HepG2 (cell line): ENCODE results near the gene LRP10. TPM values are rescaled to one million over a fixed set of nuclear protein-coding genes. Genes with fewer than 3 reads are reported as not detected.

ENCODE experiments used
- ATAC-seq: fragments of 200-7000 bp; cut with Tn5 transposase; 3 replicates; pipeline ENCODE4 v1.9.1; 2020; ENCODE audit warnings: mild to moderate bottlenecking, moderate library complexity
- BruUV-seq: library from RNA; stranded (reverse); fragments of 400-500 nt; replicated peaks from 2 replicates; lab custom pipeline; 2021; lab: Mats Ljungman, UMichigan
- CTCF ChIA-PET: fragments of 300-600 bp; formaldehyde crosslinking; extraction: SDS; loops from one replicate; lab custom pipeline; 2021; ENCODE audit warnings: low total read pairs, inconsistent platforms, low intra/inter-chr PET ratio; lab: Yijun Ruan, JAX
- POLR2A ChIA-PET: fragments of 350-600 bp; sonication (Branson Sonifier 250); formaldehyde crosslinking; loops from one replicate; lab custom pipeline; 2020; ENCODE audit warnings: antibody characterized with exemption, inconsistent platforms; lab: Yijun Ruan, JAX
- DNase-seq: peaks from one replicate; pipeline ENCODE4 v3.0.0-alpha.2; 2015; ENCODE audit warnings: low spot score
- FAIRE-seq: peaks from 3 replicates; lab custom pipeline; 2011; peaks lifted over from hg19 to GRCh38; lab: Jason Lieb, UNC
- H2AFZ ChIP-seq: one replicate; pipeline ENCODE4 v1.6.1; 2011; ENCODE audit warnings: low read length, inconsistent platforms
- H3K27ac ChIP-seq: fragments of 300-600 bp; 3 replicates; pipeline ENCODE4 v1.8.0; 2011; ENCODE audit warnings: mixed run types, mild to moderate bottlenecking, mixed read lengths, low read length, inconsistent platforms; ENCODE audit not compliant: insufficient read depth; ENCODE audit errors: extremely low read length
- H3K27me3 ChIP-seq, 2 experiments: fragments of 200-600 bp in 1 of 2; 2 replicates in 1 of 2; 3 replicates in 1 of 2; pipeline versions ENCODE4 v1.6.0 to v1.8.0; 2011; ENCODE audit warnings: low read length in 2 of 2, mild to moderate bottlenecking in 2 of 2, moderate library complexity in 2 of 2, inconsistent platforms in 1 of 2; ENCODE audit not compliant: insufficient read depth in 2 of 2, control insufficient read depth in 1 of 2
- H3K36me3 ChIP-seq, 2 experiments: fragments of 200-600 bp in 1 of 2; replicated peaks in 1 of 2; 2 replicates in 1 of 2; 3 replicates in 1 of 2; pipeline versions ENCODE4 v1.5.1 to v1.8.0; 2011; ENCODE audit warnings: low read length in 2 of 2, inconsistent platforms in 1 of 2; ENCODE audit not compliant: insufficient read depth in 2 of 2, control insufficient read depth in 1 of 2
- H3K4me1 ChIP-seq: 2 replicates; pipeline ENCODE4 v1.5.1; 2012; ENCODE audit warnings: low read length, inconsistent platforms; ENCODE audit not compliant: insufficient read depth
- H3K4me2 ChIP-seq: 2 replicates; pipeline ENCODE4 v1.6.0; 2011; ENCODE audit warnings: low read depth, low read length, inconsistent platforms
- H3K4me3 ChIP-seq, 3 experiments: fragments of 200-600 bp in 1 of 3; sonication (generic), shearing (Covaris generic) in 1 of 3; replicated peaks in 1 of 3; 2 replicates each; pipeline ENCODE4 v1.5.1; 2011 to 2016; ENCODE audit warnings: low read length in 3 of 3, inconsistent platforms in 2 of 3, low read depth in 2 of 3, mild to moderate bottlenecking in 2 of 3, control low read depth in 1 of 3, mixed read lengths in 1 of 3; ENCODE audit not compliant: insufficient read depth in 1 of 3
- H3K79me2 ChIP-seq: one replicate; pipeline ENCODE4 v1.6.1; 2011; ENCODE audit warnings: low read length, inconsistent platforms; ENCODE audit not compliant: insufficient read depth
- H3K9ac ChIP-seq: 2 replicates; pipeline ENCODE4 v1.6.0; 2011; ENCODE audit warnings: mild to moderate bottlenecking, low read depth, low read length, inconsistent platforms; ENCODE audit not compliant: insufficient read depth
- H3K9me3 ChIP-seq: 2 replicates; pipeline ENCODE4 v1.5.1; 2012; ENCODE audit warnings: mild to moderate bottlenecking, low read length
- H4K20me1 ChIP-seq: 2 replicates; pipeline ENCODE4 v1.6.0; 2011; ENCODE audit warnings: inconsistent platforms, mild to moderate bottlenecking, low read length, moderate library complexity; ENCODE audit not compliant: insufficient read depth
- ARID4A ChIP-seq: sonication (generic); formaldehyde crosslinking; IDR thresholded peaks from 2 replicates; pipeline ENCODE4 v1.5.0; 2020; ENCODE audit warnings: mild to moderate bottlenecking, missing genetic modification reagents, borderline replicate concordance
- HINFP ChIP-seq: sonication (generic); formaldehyde crosslinking; IDR thresholded peaks from 2 replicates; pipeline ENCODE4 v1.4.0; 2020; ENCODE audit warnings: low read depth, mild to moderate bottlenecking, missing genetic modification reagents
- IKZF5 ChIP-seq: IDR thresholded peaks from 2 replicates; pipeline ENCODE4 v1.6.1; 2018; ENCODE audit warnings: missing genetic modification reagents, mild to moderate bottlenecking, missing compliant biosample characterization
- IRX3 ChIP-seq: sonication (generic); formaldehyde crosslinking; IDR thresholded peaks from 2 replicates; pipeline ENCODE4 v1.8.1; 2023; ENCODE audit warnings: mild to moderate bottlenecking, low read depth, missing genetic modification reagents, borderline replicate concordance
- POLR2AphosphoS5 ChIP-seq: IDR thresholded peaks from 2 replicates; pipeline ENCODE4 v1.6.1; 2012; ENCODE audit warnings: low read depth, low read length
- RBM22 ChIP-seq: fragments of 200-400 bp; formaldehyde crosslinking; optimal IDR thresholded peaks from 2 replicates; pipeline ENCODE3; 2017; ENCODE audit warnings: mild to moderate bottlenecking, low read length, moderate library complexity
- TMF1 ChIP-seq: sonication (generic); formaldehyde crosslinking; IDR thresholded peaks from 2 replicates; pipeline ENCODE4 v1.8.1; 2022; ENCODE audit warnings: low read depth, missing genetic modification reagents
- WGBS: methylation state at CpG from one replicate; pipeline ENCODE4 v1.1.6; 2017; ENCODE audit warnings: low lambda C conversion rate; 5-methylcytosine and 5-hydroxymethylcytosine counted together
- in situ Hi-C: cut with HindIII; loops from 2 replicates; pipeline ENCODE4 v1.10.0; 2017; ENCODE audit warnings: low pct_unique_long_range_greater_than_20kb; ENCODE audit not compliant: extremely low pct_ligation_motif_present
- intact Hi-C: fragments of 100-400 bp; cut with micrococcal nuclease; formaldehyde crosslinking; loops from one replicate; pipeline ENCODE4 v1.10.0; 2022; ENCODE audit not compliant: unreplicated experiment
- polyA plus RNA-seq, 8 experiments: library from polyadenylated mRNA; depleted of rRNA in 3 of 8; stranded (reverse) in 7 of 8; unstranded in 1 of 8; fragments of >200 nt; fragmentation: Illumina TruSeq in 4 of 8; extraction: Trizol in 4 of 8; gene quantifications; 2 replicates each; pipeline versions ENCODE4 v1.2.1 to v1.2.3, GENCODE V29; 2011 to 2016; ENCODE audit warnings: low read depth in 4 of 8, missing spikeins in 1 of 8, mixed read lengths in 1 of 8; ENCODE audit not compliant: insufficient read depth in 1 of 8
- total RNA-seq, 5 experiments: library from RNA; depleted of rRNA; stranded (reverse); fragments of >200 nt; fragmentation: Illumina TruSeq; extraction: Trizol; gene quantifications; 2 replicates each; pipeline ENCODE4 v1.2.3, GENCODE V29; 2016; ENCODE audit warnings: low read depth in 1 of 5

The LRP10 gene
- total and polyA plus RNA-seq, 2 of the 13 experiments (the other 11 are each of a cell fraction or from before 2014, with no cell fraction given), result 16.9 to 45.2 TPM

- 0 out of 2 replicates have a peak, but pooled peaks have one; percentile 25 for TF ChIP-seq ARID4A
Measured at GRCh38 chr14:22918804-22919600, 47.5 kb downstream of the LRP10 start, which contains the start of gene RBM23 (continued).

GRCh38 chr14:22919601-22919921, 48.0 kb downstream of the LRP10 start:
- CTCF ChIA-PET, result no interaction called here
- intact Hi-C loops (no loop called here), in situ Hi-C loops (no loop called here)
- FAIRE-seq (no peak), ATAC-seq (no peak), DNase-seq (no peak)
- no peaks in the 10 kb centered on the region for H3K27me3 ChIP-seq
- 0 out of 2 replicates have a peak, but pooled peaks have one; percentile 34 for TF ChIP-seq TMF1 (CRISPR knock-in tag)
- TF ChIP-seq IKZF5 (CRISPR knock-in tag), result no peak
- TF ChIP-seq POLR2AphosphoS5, result peak; percentile 46
- TF ChIP-seq IRX3, result 0 out of 2 replicates have a peak, but pooled peaks have one; percentile 12
- peak; percentile 6 for TF ChIP-seq RBM22
- no peak for TF ChIP-seq HINFP (CRISPR knock-in tag)
- POLR2A ChIA-PET, result interaction anchor here (1.3 to 2.5 kb wide), 4 partner anchors 10 to 63 kb away, joined by 3 to 21 read pairs (median 8); partner anchors contain the start of genes AJUBA, HAUS4, LRP10 and PRMT5
- H3K79me2 ChIP-seq, result no peaks in the 10 kb centered on the region
- H3K4me1 ChIP-seq, result peaks cover 29% of the 10 kb centered on the region
- no peak overlapping the region for H3K4me3 ChIP-seq
- H3K4me2 ChIP-seq, result no peak overlapping the region
- H2AFZ ChIP-seq, result no peak overlapping the region
- H3K9ac ChIP-seq, result no peak overlapping the region
- H4K20me1 ChIP-seq, result no peaks in the 10 kb centered on the region
- H3K27ac ChIP-seq, result no peak overlapping the region
- H3K36me3 ChIP-seq, result peaks cover 40 to 58% of the 10 kb centered on the region in 2 experiments
- no TSS peak for BruUV-seq
- H3K9me3 ChIP-seq, result no peaks in the 10 kb centered on the region
- 98% methylated on average over 10 of the region's 10 CpGs for WGBS
